GM21723 (cell line): Measurements from ENCODE around the gene MAJIN.
A peak's percentile ranks its signal among the peaks of the same experiment; 100 is the strongest.
"Not testable (repeated sequence)": the region's sequence is repeated elsewhere in the genome, so short reads cannot be mapped to it uniquely, and the experiment has no call there.

Experiments used
- ATAC-seq: cut with Tn5 transposase; IDR thresholded peaks from one replicate; pipeline ENCODE4 v1.9.1; 2021; ENCODE audit warnings: mild to moderate bottlenecking, moderate library complexity; ENCODE audit not compliant: unreplicated experiment

Gene MAJIN, protein sequence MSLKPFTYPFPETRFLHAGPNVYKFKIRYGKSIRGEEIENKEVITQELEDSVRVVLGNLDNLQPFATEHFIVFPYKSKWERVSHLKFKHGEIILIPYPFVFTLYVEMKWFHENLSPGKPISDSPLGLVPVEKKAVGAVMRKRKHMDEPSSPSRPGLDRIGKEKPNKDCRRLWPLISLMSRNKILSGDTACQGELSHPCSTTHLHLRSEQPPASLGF

GRCh38 chr11:64971421-64972233 lies at the start of gene MAJIN:
MAJIN (minus strand) TSS chr11:64972108; CDS start chr11:64959405, 12,703 bp downstream.
- no peak for ATAC-seq

DNA sequence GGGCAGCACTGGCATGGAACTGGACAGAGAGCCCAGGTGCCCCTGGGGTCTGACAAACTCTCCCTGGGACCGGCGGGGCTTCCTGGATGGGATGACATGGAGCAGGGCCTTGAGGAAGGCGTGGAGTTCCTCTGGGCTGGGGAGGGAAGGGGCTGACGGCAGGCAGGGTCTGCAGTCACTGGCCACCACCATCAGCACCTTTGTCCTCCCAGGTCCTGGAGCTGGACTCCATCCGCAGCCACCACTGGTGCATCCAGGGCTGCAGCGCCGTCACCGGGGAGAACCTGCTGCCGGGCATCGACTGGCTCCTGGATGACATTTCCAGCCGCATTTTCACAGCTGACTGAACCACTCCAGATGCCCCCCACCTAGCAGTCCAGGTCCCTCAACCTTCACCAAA lies 49.6 kb upstream of the MAJIN start:
- no peak for ATAC-seq

- ATAC-seq: no peak
Measured at GRCh38 chr11:65021003-65021402, 49.1 kb upstream of the MAJIN start.

DNA sequence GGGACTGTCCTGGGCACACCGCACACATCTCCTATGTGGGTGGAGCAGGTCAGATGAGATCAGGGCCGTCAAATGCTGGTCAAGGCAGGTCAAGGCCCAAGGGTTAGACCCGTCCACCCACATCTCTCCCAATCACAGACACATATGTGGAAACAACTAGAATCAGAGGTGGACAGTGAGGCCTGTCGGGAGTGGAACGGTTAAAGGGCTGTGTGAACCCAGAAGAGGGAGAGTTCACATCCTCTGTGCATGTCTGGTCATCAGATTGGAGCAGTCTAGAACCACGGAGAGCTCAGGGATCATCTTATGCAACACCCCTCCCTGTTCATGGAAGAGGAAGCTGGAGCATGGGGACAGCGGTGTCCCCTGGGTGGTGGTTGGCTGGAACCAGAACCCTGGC lies 47.9 kb upstream of the MAJIN start:
- ATAC-seq: no peak

DNA sequence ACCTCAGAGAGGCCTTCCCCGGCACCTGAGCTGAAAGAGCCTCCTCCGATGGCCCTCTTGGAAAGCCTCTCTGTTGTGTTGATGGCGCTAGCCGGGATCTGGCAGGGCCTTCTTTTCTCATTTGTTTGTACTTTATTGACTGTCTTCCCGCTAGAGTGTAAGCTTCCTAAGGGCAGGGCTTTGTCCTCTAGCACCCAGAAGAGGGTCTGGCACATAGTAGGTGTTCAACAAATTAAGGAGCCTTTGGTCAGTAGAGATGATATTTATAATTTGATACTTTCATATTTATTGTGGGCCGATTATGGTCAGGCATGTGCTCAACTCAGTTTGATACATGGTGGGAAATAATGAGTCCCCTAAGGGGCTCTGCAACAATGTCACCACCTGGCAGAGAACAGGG lies 46.0 kb upstream of the MAJIN start:
- no peak for ATAC-seq

- no peak for ATAC-seq
Measured at GRCh38 chr11:65016705-65017104, 44.8 kb upstream of the MAJIN start.

- no peak for ATAC-seq
Measured at GRCh38 chr11:65014726-65015227, 42.9 kb upstream of the MAJIN start.

- peak; percentile 64 for ATAC-seq
Measured at GRCh38 chr11:65013888-65014725, 42.2 kb upstream of the MAJIN start, which contains the start of gene ARL2. ARL2 (plus strand) TSS chr11:65014160; CDS start chr11:65014208, 48 bp downstream.

- ATAC-seq: peak; percentile 76
Measured at GRCh38 chr11:65013130-65013887, 41.4 kb upstream of the MAJIN start.

DNA sequence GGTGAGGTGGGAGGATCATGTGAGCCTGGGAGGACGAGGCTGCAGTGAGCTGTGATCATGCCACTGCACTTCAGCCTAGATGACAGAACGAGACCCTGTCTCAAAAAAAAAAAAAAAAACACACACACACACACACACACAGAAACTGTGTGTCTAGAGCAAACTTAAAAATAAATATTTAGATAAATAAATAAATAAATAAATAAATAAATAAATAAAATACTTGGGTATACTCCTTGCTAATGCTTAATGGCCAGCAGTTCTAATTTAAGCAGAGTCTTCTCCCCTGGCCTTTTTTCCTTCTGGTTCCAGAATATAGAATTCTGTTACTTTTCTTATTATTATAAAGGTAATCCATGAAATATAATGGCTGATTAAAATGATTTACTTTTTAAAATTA lies 37.0 kb upstream of the MAJIN start:
- no peak for ATAC-seq

DNA sequence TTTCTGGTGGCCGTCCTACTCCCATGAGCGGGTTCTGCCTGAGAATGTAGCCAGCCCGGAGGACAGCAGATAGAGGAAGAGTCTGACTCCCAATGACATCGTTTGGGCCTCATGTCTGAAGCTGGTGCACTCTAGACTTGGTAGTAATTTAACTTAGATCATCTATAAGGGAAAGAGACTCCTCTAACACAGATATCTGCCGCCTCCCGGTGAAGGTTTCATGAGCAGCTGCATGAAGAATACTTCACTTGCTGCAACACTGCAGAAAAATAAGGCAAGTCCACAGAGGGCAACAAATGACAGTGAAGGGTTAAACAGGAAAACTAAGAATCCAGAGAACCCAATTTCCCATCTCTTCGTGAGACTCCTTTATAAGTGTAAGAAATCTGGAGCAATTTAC lies 36.1 kb upstream of the MAJIN start:
- ATAC-seq: no peak

GRCh38 chr11:65003968-65004367 lies 32.1 kb upstream of the MAJIN start:
- not testable (repeated sequence) for ATAC-seq

DNA sequence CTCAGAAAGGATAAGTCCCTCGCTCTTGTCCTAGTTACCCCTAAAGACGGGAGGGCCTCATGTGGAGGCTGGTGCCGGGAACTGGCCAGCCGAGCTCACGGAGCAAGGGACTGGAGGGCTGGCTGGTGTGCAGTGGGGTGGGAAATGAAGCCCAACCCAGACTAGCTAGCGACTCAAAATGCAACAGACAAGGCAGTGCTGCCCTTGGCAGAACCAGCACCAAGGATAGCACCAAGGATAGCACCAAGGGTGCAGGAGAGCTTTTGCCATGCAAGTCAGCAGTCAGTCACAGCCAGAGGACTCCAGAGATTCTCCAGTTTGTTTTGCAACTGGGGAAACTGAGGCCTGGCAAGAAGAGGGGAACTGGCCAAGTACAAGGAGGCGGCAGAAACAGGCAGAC lies 31.4 kb upstream of the MAJIN start:
- ATAC-seq: no peak

DNA sequence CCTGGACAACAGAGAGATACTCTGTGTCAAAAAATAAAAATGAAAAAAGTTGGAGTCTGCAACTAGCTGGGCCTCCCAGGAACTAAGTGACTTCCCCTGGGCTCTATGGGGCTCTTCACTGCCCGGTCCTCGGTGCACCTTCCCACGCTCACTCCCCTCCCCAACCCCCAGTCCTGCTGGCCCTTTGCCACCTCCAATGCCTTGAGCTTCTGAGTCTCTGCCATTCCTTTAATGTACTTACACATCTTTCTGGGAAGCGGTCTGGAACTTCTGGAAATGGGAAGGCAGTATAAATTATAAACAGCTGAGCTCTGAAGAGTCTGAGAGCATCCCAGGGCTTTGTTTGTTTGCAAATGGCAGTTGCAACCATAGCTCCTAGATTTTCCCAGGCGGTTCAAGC lies 30.8 kb upstream of the MAJIN start:
- ATAC-seq: no peak

DNA sequence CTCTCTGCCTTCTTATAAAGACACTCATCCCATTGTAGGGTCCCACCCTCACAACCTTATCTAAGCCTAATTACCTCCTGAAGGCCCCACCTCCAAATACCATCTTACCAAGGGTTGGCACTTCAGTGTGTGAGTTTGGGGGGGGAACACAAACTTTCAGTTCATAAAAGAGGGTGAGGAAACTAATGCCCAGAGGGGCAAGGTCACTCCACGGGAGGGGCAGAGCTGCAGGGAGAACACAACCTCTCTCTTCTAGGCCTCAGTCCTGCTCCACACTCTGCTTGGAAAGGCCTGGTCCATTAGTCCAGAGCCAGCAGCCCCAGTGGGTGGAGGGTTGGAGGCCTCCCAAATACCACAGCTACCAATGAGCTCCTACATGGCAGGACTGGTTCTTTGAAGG lies 27.6 kb upstream of the MAJIN start:
- ATAC-seq: no peak

- no peak for ATAC-seq
Measured at GRCh38 chr11:64998690-64999431, 27.0 kb upstream of the MAJIN start.

- no peak for ATAC-seq
Measured at GRCh38 chr11:64998141-64998540, 26.2 kb upstream of the MAJIN start.

DNA sequence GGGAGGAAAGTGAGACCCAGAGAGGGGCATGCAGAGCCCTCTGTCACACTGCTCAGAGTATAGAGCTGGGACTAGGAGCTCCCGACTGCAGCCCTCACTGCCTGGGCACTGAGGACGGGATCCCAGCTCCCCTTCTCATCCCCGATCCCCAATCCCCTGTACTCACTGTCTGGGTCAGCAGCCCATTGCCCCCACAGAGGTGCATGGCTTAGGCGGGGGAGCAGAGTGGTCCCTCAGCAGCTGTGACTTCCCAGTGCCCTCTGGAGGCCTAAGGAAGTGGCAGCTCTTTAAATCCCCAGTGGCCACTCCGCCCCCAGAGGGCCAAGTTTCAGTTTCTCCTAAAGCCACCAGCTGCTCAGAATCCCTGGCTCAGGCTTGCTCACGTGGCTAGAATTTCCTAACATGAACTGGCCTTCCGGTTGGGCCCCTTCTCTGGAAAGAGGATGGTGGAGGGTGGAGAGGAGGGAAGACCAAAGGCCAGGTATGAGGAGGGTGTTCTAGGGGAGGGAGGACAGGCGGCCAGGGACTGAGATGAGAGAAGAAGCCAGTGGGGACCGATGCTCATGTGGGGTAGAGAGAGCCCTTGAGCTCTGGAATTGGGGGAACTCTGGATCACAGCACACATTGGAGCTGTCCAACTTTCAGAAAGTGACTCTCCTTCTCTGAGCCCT lies 24.9 kb upstream of the MAJIN start, which contains the start of gene BATF2:
Gene BATF2, minus strand, starts transcription at position 262 of the 671 bp plus-strand sequence. Its CDS starts 57 bp downstream, at position 205.
- ATAC-seq: no peak

DNA sequence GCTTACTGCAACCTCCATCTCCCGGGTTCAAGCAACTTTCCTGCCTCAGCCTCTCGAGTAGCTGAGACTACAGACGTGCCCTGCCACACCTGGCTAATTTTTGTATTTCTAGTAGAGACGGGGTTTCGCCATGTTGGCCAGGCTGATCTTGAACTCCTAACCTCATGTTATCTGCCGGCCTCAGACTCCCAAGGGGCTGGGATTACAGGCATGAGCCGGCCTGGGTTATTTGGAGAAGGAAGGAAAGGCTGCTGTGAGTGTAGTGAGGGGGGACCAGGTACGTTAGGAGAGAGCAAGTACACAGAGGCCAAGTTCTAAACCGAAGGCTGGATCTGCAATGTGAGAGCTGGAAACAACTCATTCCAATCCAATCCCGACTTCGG lies 24.4 kb upstream of the MAJIN start:
- no peak for ATAC-seq
